GM18511 (cell line): ENCODE results near the gene MROH2A.
"Not testable (repeated sequence)": the region's sequence is repeated elsewhere in the genome, so short reads cannot be mapped to it uniquely, and the experiment has no call there.

Experiments
- ATAC-seq: cut with Tn5 transposase; IDR thresholded peaks from one replicate; pipeline ENCODE4 v1.9.1; 2021; ENCODE audit warnings: mild to moderate bottlenecking, moderate library complexity; ENCODE audit not compliant: unreplicated experiment

Gene MROH2A

GRCh38 chr2:233778030-233778429 is at the start of gene MROH2A:
TSS of gene MROH2A (plus strand) at chr2:233778330. CDS start at chr2:233779359, 1,029 bp downstream.
- ATAC-seq = no peak

- ATAC-seq = no peak
Observed at GRCh38 chr2:233728723-233729301, 49.3 kb upstream of the MROH2A start, which contains the start of gene UGT1A3. TSS of gene UGT1A3 (plus strand) at chr2:233729042. CDS start at chr2:233729127, 85 bp downstream.

GRCh38 chr2:233736868-233737653 is 41.1 kb upstream of the MROH2A start:
- ATAC-seq = not testable (repeated sequence)

- no peak for ATAC-seq
Observed at GRCh38 chr2:233740870-233741269, 37.3 kb upstream of the MROH2A start.

- no peak for ATAC-seq
Observed at GRCh38 chr2:233743464-233744259, 34.5 kb upstream of the MROH2A start.

GRCh38 chr2:233745073-233745755 is 32.9 kb upstream of the MROH2A start:
- ATAC-seq = no peak

- not testable (repeated sequence) for ATAC-seq
Observed at GRCh38 chr2:233745838-233746237, 32.3 kb upstream of the MROH2A start.

- ATAC-seq = no peak
Observed at GRCh38 chr2:233746475-233747282, 31.5 kb upstream of the MROH2A start.

- ATAC-seq = no peak
Observed at GRCh38 chr2:233747283-233747544, 30.9 kb upstream of the MROH2A start.

GRCh38 chr2:233750689-233751088 is 27.4 kb upstream of the MROH2A start:
- not testable (repeated sequence) for ATAC-seq

GRCh38 chr2:233751212-233752009 is 26.7 kb upstream of the MROH2A start:
- ATAC-seq = not testable (repeated sequence)

GRCh38 chr2:233754872-233755611 is 23.1 kb upstream of the MROH2A start:
- no peak for ATAC-seq

- ATAC-seq = no peak
Observed at GRCh38 chr2:233756429-233757081, 21.6 kb upstream of the MROH2A start.

GRCh38 chr2:233758141-233758540 is 20.0 kb upstream of the MROH2A start:
- ATAC-seq = no peak

GRCh38 chr2:233758849-233759248 is 19.3 kb upstream of the MROH2A start:
- no peak for ATAC-seq

- no peak for ATAC-seq
Observed at GRCh38 chr2:233760043-233760442, 18.1 kb upstream of the MROH2A start, which contains the start of gene UGT1A1. TSS of gene UGT1A1 (plus strand) at chr2:233760270. CDS start at chr2:233760288, 18 bp downstream.

- ATAC-seq = no peak
Observed at GRCh38 chr2:233761040-233761769, 16.9 kb upstream of the MROH2A start.

GRCh38 chr2:233764264-233764663 is 13.9 kb upstream of the MROH2A start:
- ATAC-seq = no peak
